Measurements from ENCODE around the gene DCTN1.

DNA sequence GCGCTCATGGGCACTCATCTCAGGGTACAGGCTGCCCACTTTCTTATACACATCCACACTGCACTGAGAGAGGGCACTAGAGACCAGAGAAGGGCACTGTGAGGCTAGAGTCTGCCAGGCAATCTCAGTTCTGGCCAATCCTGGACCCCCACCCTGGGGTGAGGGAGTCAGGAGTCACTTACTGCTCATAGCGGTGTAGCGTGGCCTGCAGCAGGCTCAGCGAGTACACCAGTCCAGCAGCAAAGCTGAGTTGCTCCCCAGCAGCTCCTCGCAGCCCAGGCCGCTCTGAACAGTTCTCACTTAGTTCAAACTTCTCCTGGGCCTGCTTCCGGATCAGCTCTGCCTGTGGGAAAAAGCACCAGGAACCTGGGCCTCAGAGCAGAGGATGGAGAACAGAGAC, 12.3 kb downstream of the DCTN1 start:
- TF ChIP-seq POLR2AphosphoS5 (IDR thresholded peaks at IDR 0.05; ENCODE audit: low read depth, low read length): no peak
- no peak for TF ChIP-seq POLR2A (IDR thresholded peaks at IDR 0.05; ENCODE audit: low read depth, low read length)
